Putamen (tissue), 1 donor: ENCODE data around the gene RYR3.

Experiments used
- DNase-seq: peaks from one replicate; pipeline ENCODE4 v3.0.0-alpha.2; 2016; ENCODE audit warnings: low spot score

Gene RYR3

DNA sequence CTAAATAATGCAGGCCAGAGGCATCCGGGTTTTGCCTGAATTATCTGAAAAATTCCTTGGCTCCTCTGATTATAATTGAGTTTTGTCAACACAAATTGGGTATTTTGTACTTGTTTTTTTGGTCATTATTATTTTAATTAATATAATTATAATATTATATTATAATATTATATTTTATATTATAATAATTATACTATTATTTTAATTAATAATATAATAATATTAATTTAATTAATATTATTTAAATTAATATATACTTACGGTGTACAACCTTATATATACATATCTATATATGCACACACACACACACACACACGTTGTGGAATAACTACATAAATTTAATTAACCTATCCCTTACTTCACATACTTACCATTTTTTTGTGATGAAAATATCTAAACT lies 73.5 kb downstream of the RYR3 start:
- no peak for DNase-seq

DNA sequence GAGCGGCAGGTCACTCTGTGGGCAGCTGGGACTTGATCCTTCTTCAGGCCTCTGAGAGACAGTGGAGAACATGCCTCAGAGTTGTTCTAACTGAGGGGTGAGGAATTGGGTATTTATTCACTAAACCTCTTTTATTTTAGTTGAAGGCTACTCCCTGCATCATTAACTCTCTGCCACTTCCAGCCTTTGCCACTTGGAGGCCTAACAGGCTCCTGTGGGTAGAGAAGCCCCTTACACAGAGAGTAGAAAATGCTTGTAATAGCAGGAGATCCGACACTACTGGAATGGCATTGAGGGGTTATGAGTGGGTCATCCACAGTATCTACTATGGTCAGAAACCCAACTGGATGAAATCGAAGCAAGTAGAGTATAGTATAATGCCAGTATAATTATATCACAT lies 81.7 kb downstream of the RYR3 start:
- no peak for DNase-seq

DNA sequence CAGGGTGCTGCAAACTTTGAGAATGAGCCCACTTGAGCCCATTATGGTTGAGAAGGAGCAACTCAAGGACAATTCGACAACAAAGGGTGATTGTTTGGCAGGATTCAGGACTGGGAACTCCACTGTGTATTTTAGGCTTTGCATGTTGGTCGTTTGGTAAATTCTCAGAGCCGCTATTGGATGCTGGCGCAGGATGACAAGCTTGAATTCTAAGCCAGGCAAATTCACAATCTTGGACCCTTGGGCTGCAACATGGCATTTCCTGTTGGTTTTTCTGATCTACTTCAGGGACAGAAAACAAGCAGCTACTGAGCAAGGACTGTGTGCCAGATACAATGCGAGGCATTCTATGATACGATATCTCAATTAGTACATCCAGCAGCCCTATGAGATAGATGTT lies 82.8 kb downstream of the RYR3 start:
- DNase-seq: no peak

DNA sequence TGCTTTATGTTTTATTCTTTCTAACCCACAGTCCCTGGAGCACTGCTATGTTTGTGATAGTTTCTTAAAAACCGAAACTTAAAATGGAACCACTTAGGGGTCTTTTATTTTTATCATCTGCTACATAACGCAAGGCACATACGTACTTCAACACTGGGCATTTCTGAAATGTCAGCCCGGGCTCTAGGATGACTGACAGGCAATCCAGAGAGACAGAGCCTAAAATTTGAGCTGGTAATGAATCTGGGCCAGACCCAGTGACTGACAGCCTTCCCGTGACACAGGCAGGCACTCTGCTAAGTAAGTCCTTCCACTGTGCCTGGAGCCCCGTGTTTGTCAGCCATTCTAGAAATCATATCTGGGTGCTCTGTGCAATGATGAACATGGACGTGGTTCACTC lies 84.6 kb downstream of the RYR3 start:
- DNase-seq: no peak

DNA sequence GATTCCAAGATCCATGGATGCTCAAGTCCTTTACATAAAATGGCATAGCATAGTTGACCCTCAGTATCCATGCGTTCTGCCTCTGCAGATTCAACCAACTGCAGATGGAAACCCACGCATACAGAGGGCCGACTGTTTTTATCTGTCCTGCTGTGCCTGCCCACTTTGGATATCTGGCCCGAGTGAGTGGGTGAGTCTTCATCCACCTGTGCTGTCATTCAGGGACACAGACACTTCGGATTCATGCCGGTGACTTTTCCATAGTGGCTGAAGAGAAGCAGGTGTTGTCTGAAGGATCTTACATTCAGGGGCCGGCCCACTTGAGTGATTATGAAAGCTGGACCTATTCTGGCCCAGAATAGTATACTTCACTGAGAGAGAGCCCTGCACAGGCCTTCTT lies 85.1 kb downstream of the RYR3 start:
- DNase-seq: no peak

DNA sequence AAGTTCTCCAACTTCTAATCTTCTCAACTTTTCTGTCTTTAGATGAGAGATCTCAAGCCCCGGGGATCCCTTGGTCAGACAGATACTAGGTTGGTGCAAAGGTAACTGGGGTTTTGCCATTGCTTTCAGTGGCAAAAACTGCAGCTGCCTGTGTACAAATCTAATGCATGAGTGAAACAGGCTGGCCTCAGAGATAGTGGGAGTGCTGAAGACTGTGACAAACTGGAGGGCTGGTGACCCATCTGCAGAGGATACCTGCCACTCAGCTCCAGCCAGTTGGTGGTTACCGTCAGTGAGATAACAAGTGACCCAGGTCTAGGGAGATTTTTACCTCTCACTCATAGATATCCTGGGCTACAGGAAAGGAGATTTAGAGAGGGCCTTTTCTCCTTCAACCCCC lies 85.7 kb downstream of the RYR3 start:
- no peak for DNase-seq

DNA sequence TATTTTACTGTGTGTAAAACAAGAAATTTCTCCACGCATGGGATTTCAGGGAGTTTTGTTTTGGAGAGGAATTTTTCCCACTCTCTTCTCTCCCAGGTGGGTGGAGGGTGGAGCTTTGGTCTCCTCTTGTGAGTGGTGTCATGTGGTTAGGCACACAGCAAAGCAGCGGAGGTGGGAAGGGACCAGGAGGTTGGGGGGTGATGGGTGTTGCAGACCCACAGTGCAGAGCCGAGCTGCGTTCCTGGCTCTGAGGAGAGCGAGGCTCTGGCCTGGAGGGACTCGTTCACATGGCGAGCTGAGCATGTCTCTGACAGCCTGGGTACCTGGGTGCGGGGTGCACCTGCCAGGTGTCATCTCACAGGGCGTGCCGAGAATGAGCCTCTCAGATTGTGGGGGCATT lies 87.8 kb downstream of the RYR3 start:
- peak; percentile 56 for DNase-seq

DNA sequence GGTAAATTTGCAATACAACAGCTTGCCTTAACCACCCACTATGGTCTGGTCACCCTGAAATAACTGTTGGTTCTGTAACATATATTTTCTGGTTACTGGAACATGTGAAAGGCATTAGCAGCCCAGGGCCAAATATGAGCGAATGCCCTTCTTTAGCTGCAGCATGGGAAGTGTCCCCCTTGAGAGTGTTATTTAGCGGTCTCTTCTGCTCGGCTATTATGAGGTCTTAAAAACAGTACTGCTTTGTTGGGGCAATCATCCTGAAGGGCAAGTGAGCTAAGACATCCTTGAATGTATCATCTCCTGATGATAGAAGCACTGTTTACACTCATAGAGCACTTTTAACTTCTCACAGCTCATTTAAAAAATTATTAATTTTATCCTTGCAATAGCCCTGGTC lies 90.2 kb downstream of the RYR3 start:
- DNase-seq: no peak

DNA sequence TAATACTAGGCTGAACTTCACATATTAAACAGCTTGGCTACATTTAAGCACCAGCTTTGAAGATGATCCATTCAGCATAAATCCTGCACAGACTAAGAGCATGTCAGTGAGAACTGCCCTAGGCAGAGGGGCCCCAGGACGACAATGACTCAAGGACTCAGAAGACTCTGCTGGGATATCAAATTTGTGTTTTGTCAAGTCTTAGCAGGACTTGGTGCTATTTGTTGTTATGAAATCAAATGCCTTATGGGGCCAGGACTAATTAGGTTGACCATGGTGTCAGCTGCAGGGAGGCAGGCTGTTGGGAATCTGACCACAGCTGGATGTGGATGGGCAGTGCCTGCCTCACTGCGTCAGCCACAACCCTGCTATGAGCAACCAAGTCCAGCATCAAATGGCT lies 91.8 kb downstream of the RYR3 start:
- no peak for DNase-seq

DNA sequence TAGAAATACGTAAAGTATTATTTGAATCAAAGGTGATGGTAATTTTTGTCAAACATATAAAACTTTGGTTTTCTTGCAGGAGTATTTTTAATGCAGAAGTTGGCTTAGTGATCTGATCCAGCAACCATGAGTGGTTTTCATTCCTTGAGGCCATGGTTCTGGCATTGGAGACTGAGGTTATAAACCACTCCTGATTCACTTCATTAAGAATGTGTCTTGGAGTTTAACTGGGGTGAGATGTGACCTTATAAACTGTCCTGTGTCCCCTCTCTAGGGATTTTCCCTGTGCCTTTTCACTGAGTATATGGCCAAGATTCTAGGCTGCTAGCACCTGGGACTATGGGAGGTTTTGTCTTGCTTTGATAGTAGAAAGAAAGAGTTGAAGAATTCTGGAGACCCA lies 94.3 kb downstream of the RYR3 start:
- DNase-seq: no peak

DNA sequence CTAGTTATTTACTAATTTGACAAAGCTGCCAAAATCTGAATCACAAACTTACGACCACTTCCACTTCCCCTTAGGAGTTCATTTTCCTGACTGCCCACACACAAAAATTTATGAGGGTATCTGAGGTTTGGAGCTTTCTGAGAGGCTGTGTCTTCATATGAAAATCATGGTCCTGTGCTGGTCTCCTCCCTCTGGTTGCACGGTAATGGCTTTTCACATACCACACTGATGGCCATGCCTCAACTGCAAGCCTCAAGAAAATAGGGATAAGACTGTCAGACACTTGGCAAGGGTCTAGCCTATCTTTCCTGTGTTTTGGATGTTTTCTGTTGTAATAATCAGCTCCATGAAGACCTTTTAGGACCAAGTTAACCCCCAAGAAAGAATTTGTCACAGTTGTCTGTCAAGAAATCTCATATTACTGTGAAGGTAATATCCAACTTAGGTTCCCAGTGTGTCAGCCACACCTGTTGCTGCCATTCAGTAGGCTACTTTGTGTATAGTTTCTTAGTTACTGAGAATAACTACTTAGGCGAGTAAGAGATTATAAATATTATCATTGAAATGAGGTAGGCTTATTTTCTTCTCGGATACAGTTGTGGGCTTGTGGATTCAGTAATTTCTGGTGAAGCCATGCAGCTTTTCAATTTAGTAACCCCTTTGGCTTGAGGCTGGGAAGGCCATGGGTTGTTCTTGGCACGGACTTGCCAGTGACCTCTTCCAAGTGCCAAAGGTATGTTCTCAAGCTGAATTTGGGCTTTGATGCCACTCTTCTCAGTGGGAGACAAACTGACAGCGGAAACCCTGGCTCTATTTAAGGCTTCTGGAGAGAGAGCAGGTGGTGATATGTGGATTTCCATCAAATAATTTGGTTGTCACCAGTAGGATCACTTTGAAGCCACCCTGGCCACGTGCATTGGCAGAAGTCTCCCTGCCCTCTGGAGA lies 101.1 kb downstream of the RYR3 start:
- no peak for DNase-seq

DNA sequence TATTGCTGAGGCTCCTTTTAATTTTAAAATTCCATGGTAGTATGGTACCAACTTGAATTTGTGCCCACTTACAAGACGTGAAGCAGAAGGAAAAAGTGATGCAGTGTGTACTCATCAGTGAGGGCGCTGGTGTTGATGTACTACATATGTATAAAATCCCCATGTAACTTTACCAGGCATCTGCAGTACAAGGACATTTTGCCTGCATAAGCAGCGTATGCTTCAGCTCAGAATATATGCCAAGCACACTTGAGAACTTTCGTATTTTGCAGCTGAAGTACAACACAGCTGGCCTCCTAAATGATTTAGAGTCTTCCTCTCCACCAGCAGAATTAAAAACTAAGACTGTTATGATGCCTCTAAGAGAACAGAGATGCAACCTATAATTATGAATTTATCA lies 108.9 kb downstream of the RYR3 start:
- DNase-seq: no peak

DNA sequence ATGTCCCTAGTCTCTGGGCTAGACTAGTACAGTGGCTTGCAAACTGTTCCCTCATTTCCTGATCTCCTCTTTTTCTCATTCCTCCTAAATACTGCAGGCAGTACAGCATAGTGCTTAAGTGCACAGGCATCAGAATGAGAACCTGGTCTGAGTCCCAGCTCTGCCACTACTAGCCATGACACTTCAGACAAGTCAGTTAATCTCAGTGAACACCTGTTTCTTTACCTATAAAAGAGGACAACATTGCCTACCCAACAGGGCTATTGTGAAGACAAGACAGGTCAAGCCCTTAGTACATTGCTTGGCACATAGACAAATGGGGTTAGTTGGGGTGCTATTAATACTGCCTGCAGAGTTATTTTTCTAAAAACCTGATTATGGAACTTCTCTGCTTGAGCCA lies 113.3 kb downstream of the RYR3 start:
- no peak for DNase-seq

DNA sequence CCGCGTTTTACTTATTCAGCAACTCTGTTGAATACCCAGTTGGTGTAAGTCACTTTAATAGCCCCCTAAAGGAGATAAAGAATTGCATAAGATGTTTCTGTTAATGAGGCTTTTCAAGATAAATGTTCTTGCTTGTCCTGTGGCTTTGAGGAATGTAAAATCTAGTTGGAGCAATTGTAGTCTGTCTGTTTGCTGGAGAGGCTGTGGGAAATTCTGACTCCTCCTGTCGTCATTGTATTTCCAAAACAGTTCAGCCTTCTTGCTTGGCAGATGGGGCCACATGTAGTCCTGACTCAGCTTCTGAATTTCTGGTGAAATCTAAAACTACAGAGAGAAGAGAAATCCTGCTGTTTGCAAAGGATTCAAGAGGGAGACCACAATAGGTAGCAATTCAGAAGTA lies 114.4 kb downstream of the RYR3 start:
- DNase-seq: no peak

DNA sequence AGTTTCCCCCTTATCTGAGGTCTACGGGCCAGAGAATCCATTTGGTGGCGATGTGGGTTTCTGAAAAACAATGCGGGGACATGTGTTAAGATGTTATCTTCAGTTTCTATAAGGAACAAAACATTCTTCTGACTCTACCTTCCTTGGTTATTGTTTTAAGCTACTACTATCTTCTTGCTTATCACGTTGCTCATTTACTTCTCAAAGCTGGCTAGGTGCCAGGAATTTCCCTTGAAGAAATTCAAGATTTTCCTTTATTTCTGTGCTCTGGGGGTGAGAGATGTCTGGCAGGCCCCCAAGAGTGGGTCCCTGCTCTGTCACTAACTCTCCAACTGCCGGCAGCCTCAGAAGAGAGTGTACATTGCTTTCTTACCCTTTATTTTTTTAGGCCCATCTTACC lies 119.8 kb downstream of the RYR3 start:
- no peak for DNase-seq

DNA sequence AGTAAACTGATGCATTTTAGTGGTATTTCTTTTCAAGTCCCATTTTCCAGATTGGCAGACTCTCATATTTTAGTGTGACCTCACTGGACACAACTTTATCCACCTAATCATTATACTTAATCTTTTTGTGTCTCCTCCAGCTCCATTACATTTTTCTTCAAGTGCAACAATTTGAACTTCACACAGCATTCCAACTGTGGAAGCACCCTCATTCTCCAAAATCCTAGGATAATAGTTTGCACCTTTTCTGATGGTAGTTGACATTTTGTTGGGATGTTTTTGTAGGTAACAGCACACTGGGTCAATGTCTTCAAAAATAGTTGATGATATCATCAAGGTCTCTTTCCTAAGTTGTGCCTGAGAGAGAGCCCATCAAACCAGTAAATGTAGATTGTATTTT lies 123.1 kb downstream of the RYR3 start:
- DNase-seq: no peak

DNA sequence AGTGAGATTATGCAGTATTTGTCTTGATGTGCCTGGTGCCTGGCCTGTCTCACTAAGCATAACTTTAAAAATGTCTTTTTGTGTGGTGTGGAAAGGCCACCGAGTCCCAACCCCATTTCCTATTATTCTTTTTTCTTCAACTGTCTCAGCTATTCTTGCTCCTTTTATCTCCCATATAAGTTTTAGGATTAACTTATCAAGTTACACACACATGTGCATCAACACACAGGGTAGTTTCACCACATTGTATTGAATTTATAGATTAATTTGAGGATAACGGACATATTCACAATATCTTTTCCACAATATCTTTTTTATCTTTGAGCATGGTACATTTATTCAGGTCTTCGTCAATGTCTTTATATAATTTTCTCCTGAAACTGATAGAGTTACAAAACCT lies 127.6 kb downstream of the RYR3 start:
- no peak for DNase-seq

DNA sequence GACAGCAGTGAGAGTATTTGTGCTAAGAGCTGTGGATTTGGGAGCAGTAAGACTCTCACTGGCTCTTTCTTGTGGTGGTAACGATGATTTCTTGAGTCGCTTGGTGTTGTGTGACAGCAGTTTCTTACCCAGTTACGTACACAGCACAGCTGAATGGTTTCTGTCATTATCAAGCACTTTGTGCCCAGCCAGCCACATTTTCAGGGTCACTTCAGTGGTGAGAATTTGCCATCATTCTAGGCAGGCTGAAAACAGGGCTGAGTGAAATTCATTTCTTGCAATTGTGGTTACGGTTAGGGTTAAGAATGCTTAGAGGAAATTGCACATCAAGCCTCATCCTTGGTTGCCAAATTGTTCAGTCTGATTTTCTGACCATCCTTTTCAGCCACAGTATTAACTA lies 130.1 kb downstream of the RYR3 start:
- no peak for DNase-seq

DNA sequence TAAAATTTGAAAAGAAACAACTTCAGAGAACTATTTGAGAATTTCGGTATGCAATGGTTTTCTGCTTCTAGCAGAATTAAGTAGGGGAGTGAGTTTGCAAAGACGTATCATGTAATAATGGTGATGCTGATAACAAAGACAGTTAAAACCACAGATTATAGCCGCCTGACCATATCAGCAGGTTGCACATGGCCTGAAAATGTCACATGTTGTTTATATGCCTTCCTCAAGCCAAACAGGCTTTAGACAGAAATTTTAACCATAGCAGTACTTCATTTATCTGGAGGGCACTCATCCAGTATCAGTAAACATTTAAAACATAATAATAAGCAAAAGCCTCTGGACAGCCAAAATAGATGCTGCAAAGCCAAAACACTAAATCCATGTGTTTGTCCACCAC lies 131.7 kb downstream of the RYR3 start:
- DNase-seq: no peak

DNA sequence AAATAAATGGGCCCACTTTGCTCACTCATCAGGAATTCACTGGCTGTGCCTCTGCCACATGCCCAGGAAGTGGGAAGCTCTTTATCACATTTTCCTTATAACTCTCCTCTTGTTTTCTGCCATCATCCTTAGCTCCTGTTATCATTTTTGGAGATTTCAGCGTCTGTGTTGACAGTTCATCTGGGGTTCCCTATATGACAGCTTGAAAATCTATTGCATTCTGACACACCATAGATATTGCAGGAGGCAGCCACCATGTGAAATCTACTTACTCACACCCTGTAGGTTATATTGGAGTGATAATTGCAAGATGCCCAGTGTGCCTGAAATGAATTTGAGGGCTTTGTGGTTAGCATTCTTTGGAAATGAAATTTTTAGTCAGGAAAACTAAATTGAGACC lies 132.9 kb downstream of the RYR3 start:
- DNase-seq: no peak

DNA sequence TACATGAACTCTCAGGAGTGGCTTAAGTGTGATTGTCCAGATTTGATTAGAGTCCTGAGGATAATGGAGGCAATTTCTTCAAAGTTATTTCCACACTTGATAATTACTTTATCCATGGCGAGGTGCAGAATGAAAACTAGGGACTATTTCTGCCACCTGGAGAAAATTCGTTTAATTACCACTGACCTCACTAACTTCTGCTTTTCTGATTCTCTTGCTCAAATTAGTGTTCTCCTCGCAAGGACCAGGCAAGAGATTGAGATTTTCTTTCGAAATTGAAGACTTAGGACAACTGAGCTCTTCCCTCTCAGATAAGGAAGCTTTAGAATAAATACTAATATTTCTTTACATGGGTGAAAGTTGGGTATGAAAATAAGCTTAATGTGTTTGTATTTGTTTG lies 135.2 kb downstream of the RYR3 start:
- no peak for DNase-seq

DNA sequence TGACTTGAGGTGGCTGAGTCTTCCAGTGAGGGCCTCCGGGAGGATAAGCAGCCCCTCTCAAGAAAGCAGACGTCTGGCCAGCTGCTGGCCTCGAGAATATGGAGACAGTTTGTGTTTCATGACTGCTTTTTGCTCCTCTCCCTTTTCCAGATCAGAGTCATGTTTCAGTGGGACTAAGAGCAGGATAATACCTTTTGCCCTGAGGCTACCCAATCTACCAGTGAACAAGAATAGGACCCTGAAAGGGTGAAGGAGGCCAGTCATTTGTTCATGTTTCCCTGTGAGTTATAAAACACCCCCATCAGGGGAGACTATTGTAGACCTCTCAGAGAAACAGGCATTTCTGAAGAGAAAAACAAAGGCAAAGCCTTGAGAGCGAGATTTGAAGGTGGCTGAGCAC lies 137.4 kb downstream of the RYR3 start:
- no peak for DNase-seq

DNA sequence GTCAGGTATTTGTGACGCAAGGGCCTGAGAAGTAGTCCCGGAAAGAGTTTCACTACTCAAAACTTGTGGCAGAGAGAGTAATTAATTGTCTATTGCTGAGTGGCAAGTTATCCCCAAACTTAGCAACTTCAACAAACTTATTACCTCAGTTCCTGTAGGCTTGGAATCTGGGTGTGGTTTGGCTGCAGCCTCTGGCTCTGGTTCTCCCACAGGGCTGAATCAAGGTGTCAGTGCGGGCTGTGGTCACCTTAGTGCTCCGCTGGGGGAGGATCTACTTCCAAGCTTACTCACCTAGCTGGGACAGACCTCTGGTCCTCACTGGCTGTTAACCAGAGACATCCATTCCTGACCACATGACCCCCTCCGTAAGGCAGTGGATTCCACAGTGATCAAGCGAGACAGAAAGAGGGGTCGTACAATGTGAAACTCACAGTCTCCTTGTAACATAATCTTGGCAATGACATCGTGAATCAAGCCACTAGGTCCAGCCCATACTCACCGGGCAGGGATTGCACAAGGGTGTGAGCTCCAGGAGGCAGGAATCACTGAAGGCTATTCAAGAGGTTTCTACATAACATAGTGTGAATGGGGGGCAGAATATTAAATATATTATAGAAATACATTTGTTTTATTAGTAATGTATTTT lies 138.3 kb downstream of the RYR3 start:
- no peak for DNase-seq

DNA sequence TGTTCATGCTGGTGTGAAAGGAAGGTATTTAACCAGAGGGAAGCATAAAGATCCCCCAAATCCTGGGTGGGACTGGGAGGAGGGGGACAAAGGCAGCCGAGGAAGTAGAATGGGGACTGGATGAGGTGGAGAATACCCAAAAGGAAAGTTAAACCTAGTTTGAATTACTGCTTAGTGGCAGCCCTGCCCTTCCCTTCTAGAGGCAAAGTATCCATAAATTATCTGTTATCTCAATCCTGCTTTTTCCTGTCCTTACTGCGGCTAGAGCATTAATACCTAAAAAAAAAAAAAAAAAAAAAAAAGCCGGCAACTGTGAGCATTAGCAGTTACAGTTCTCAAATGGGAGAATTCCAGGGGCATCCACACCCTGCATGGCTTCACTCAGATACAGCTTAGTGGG lies 139.0 kb downstream of the RYR3 start:
- DNase-seq: no peak
